PFSK-1 (cell line): ENCODE results near the gene ZFAND3.

Source experiments
- FOXP2 ChIP-seq: optimal IDR thresholded peaks from 2 replicates; pipeline ENCODE3; 2011; ENCODE audit warnings: borderline replicate concordance, control low read depth, inconsistent platforms; ENCODE audit not compliant: insufficient read depth; ENCODE audit errors: extremely low read length, extremely low read depth
- POLR2AphosphoS5 ChIP-seq: IDR thresholded peaks from 2 replicates; pipeline ENCODE4 v1.6.1; 2012; ENCODE audit warnings: low read depth, mild to moderate bottlenecking, control low read depth, low read length, moderate library complexity
- REST ChIP-seq, 2 experiments: IDR thresholded peaks; 2 replicates each; pipeline versions ENCODE4 v1.6.1 to v1.8.0; 2011 to 2012; ENCODE audit warnings: low read depth in 2 of 2, low read length in 2 of 2, control low read depth in 1 of 2, inconsistent platforms in 1 of 2, mild to moderate bottlenecking in 1 of 2, moderate library complexity in 1 of 2; ENCODE audit not compliant: insufficient read depth in 1 of 2
- SIN3A ChIP-seq: IDR thresholded peaks from 2 replicates; pipeline ENCODE4 v1.6.1; 2012; ENCODE audit warnings: mild to moderate bottlenecking, low read length, moderate library complexity, borderline replicate concordance; ENCODE audit not compliant: insufficient read depth
- TAF1 ChIP-seq: IDR thresholded peaks from 2 replicates; pipeline ENCODE4 v1.6.1; 2012; ENCODE audit warnings: low read length, control low read depth, borderline replicate concordance; ENCODE audit not compliant: insufficient read depth

ZFAND3 gene

DNA sequence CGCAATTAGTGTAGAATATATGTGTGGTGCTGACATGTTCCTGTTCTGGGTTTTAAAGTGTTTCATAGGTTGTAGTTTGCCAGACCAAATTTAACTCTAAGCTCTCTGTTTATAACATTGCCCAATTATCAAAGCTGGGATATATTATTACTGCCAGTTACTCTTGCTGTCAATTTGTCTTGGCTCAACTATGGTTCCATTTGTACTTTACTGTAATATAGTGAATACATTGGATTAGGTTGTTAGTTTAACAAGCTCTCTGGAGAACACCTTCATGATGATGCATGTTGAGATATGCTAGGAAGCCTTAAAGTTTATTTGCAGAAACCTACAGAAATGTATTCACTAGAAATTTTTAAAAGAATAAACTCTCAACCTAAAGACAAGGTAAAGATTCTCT, 259.6 kb downstream of the ZFAND3 start:
- no peak for TF ChIP-seq POLR2AphosphoS5
- no peak for TF ChIP-seq REST (IDR thresholded peaks at IDR 0.05; ENCODE audit: insufficient read depth in 1 of 2, low read depth in 2 of 2, low read length in 2 of 2)
- no peak for TF ChIP-seq SIN3A
- TF ChIP-seq FOXP2 = no peak
- TF ChIP-seq TAF1 = no peak

DNA sequence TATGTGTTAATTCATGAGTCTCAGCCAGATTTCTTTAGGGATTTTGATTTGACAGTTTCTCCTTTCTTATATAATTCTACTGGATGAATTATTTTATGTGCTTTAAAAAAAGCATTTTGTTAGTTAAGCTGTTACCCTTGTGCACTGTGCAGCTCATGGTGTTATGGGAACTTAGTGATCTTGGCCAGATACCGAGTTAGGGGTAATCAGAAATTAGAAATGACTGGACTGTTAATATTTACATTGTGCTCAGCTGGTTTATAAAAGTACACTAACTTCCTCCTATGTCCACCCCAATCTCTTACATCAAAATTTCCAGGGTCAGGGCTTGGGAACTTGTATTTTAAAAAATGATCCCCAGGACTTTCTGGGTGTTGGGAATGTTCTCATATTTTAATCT, 260.0 kb downstream of the ZFAND3 start:
- TF ChIP-seq POLR2AphosphoS5 (no peak), FOXP2 (no peak), REST (IDR thresholded peaks at IDR 0.05; ENCODE audit: insufficient read depth in 1 of 2, low read depth in 2 of 2, low read length in 2 of 2) (no peak), TAF1 (no peak), SIN3A (no peak)

- TF ChIP-seq SIN3A (no peak), TAF1 (no peak), REST (IDR thresholded peaks at IDR 0.05; ENCODE audit: insufficient read depth in 1 of 2, low read depth in 2 of 2, low read length in 2 of 2) (no peak), POLR2AphosphoS5 (no peak), FOXP2 (no peak)
These were observed 260.8 kb downstream of the ZFAND3 start for GRCh38 chr6:38080360-38080759.

DNA sequence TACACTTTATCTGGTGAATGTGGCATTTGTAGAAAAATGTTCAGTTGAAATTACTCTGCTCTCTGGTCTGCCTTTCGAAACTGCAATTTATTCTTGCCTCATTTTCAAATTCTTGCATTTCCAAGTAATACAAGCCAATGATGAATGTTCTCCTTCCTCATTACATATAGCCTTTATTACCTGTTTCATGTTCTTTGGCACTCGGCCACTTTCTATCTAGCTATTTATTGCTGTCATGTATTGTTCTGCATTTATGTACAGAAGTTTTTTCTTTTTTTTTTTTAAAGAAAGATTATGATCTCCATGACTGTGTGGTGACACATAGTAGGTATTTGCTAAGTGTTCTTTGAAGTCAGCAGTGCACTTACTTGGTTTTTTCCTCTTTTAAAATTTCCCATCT, 261.4 kb downstream of the ZFAND3 start:
- TF ChIP-seq POLR2AphosphoS5 (no peak), TAF1 (no peak), REST (IDR thresholded peaks at IDR 0.05; ENCODE audit: insufficient read depth in 1 of 2, low read depth in 2 of 2, low read length in 2 of 2) (no peak), SIN3A (no peak), FOXP2 (no peak)

DNA sequence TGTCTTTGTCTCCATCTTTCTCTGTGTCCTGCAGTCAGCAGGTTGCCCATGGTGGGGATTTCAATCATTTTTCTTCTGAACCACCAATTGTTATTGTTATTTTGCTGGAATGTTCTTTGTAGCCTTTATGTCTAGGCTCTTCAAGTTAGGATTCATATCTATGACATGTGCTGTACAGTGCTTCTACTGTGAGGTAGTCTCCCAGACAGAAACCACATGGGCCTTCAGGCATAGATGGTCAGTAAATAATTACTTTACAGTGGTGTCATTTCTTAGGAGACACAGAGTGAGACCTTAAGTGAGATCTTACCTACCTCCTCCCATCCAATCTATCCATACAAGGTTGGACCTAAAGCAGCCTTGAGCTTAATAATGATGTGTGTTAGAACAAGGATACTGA, 265.5 kb downstream of the ZFAND3 start:
- TF ChIP-seq SIN3A (no peak), FOXP2 (no peak), TAF1 (no peak), REST (IDR thresholded peaks at IDR 0.05; ENCODE audit: insufficient read depth in 1 of 2, low read depth in 2 of 2, low read length in 2 of 2) (no peak), POLR2AphosphoS5 (no peak)
